Sigmoid colon (tissue), 7 donors: ENCODE measurements around the gene WDFY4. TPM values are rescaled to one million over a fixed set of nuclear protein-coding genes. Genes with fewer than 3 reads are reported as not detected.

Experiments used
- DNase-seq: peaks from one replicate; pipeline ENCODE4 v3.0.0-alpha.2; 2019
- H3K27ac ChIP-seq, 4 donors: fragments of 200-600 bp; sonication (generic); one replicate each; pipeline ENCODE4 v1.5.1; 2016 to 2019; ENCODE audit warnings: mild to moderate bottlenecking in 1 of 4
- H3K27me3 ChIP-seq, 3 donors: fragments of 200-600 bp; sonication (generic); one replicate each; pipeline ENCODE4 v1.5.1; 2019; ENCODE audit warnings: mild to moderate bottlenecking in 1 of 3
- H3K36me3 ChIP-seq, 4 donors: fragments of 200-600 bp; sonication (generic); one replicate each; pipeline ENCODE4 v1.5.1; 2016 to 2019
- H3K4me1 ChIP-seq, 4 donors: fragments of 200-600 bp; sonication (generic); one replicate each; pipeline ENCODE4 v1.5.1; 2017 to 2019
- H3K4me3 ChIP-seq, 4 donors: fragments of 200-600 bp; sonication (generic); one replicate each; pipeline ENCODE4 v1.5.1; 2017 to 2019; ENCODE audit warnings: mild to moderate bottlenecking in 2 of 4, moderate library complexity in 1 of 4
- H3K9me3 ChIP-seq, 4 donors: fragments of 200-600 bp in 3 of 4; sonication (generic) in 3 of 4; one replicate each; pipeline versions ENCODE4 v1.5.1 to v1.6.1; 2013 to 2019
- EP300 ChIP-seq, 4 donors: sonication (generic); formaldehyde crosslinking; IDR thresholded peaks; one replicate each; pipeline ENCODE4 v1.6.1; 2017; ENCODE audit warnings: antibody characterized with exemption in 4 of 4
- POLR2A ChIP-seq, 2 donors: fragments of 450-650 bp; IDR thresholded peaks; one replicate each; pipeline ENCODE4 v1.6.1; 2016; ENCODE audit warnings: antibody characterized with exemption in 2 of 2, mild to moderate bottlenecking in 2 of 2, moderate library complexity in 2 of 2
- POLR2AphosphoS5 ChIP-seq, 4 donors: sonication (generic); formaldehyde crosslinking; IDR thresholded peaks; one replicate each; pipeline ENCODE4 v1.6.1; 2017; ENCODE audit warnings: antibody characterized with exemption in 4 of 4
- WGBS, 2 donors: extraction: QIAGEN DNeasy Blood & Tissue Kit; methylation state at CpG; one replicate each; pipeline ENCODE4 v1.1.7; 2013; 5-methylcytosine and 5-hydroxymethylcytosine counted together
- intact Hi-C: fragments of 100-400 bp; cut with DNase I; formaldehyde crosslinking; loops from one replicate; pipeline ENCODE4 v1.15.1; 2023
- polyA plus RNA-seq, 3 donors: library from polyadenylated mRNA; stranded (reverse); fragments of 200-250 nt; gene quantifications; one replicate each; pipeline ENCODE4 v1.2.3, GENCODE V29; 2013
- total RNA-seq, 4 donors: library from RNA; depleted of rRNA; stranded (reverse); fragments of >200 nt; gene quantifications; one replicate each; pipeline ENCODE4 v1.1.0, GENCODE V29; 2016
- TF ChIP-seq, protein P1 (sequence below), 4 experiments: fragments of 450-650 bp in 3 of 4; fragments of 200-600 bp in 1 of 4; IDR thresholded peaks; one replicate each; pipeline ENCODE4 v1.5.1; 2016 to 2019; ENCODE audit warnings: antibody characterized with exemption in 4 of 4, mild to moderate bottlenecking in 3 of 4, moderate library complexity in 2 of 4
- donor health status: healthy with polysubstance abuse.
- donor health status: Bipolar disorder and iron deficiency.
- donor health status: healthy.

Gene WDFY4
- total and polyA plus RNA-seq, 7 donors, result 0.60 to 18.6 (median 2.5) TPM

DNA sequence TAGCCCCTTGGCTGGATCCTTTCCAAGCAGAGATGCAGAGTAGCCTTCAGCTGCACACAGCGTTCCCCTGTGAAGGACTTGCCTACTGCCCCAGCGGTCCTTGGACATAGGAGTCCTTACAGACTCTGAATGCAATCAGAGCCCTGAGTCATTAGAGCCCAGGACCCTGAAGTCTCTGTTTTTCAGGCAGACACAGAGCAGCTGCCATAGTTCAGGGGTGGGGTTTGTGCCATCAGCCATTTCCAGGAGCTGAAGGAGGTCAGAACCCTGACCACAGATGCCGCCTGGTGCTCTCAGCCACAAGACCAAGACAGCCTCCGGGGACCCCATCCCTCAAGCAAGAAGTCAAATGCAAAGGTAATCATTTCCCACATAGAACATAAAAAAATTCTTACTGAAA lies 32.8 kb upstream of the WDFY4 start:
- Histone ChIP-seq H3K27ac (no peak overlapping the region), H3K27me3 (peaks cover 0 to 3% (median 0%) of the 10 kb centered on the region in 3 donors), H3K9me3 (no peaks in the 10 kb centered on the region), H3K4me3 (no peak overlapping the region), H3K36me3 (no peaks in the 10 kb centered on the region), H3K4me1 (peaks cover 0 to 16% (median 15%) of the 10 kb centered on the region in 4 donors)
- intact Hi-C loops, result loop anchor here (10.0 kb wide), 2 partner anchors 513 to 863 kb away; no protein-coding TSS in a partner anchor
- DNase-seq, result no peak
- TF ChIP-seq POLR2AphosphoS5 (IDR thresholded peaks at IDR 0.05), result no peak
- TF ChIP-seq, protein P1, sequence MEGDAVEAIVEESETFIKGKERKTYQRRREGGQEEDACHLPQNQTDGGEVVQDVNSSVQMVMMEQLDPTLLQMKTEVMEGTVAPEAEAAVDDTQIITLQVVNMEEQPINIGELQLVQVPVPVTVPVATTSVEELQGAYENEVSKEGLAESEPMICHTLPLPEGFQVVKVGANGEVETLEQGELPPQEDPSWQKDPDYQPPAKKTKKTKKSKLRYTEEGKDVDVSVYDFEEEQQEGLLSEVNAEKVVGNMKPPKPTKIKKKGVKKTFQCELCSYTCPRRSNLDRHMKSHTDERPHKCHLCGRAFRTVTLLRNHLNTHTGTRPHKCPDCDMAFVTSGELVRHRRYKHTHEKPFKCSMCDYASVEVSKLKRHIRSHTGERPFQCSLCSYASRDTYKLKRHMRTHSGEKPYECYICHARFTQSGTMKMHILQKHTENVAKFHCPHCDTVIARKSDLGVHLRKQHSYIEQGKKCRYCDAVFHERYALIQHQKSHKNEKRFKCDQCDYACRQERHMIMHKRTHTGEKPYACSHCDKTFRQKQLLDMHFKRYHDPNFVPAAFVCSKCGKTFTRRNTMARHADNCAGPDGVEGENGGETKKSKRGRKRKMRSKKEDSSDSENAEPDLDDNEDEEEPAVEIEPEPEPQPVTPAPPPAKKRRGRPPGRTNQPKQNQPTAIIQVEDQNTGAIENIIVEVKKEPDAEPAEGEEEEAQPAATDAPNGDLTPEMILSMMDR (IDR thresholded peaks at IDR 0.05), result no peak
- TF ChIP-seq POLR2A (IDR thresholded peaks at IDR 0.05), result no peak
- TF ChIP-seq EP300 (IDR thresholded peaks at IDR 0.05), result no peak
- WGBS, 2 donors, result 62 to 86% methylated on average over 4 of the region's 4 CpGs

DNA sequence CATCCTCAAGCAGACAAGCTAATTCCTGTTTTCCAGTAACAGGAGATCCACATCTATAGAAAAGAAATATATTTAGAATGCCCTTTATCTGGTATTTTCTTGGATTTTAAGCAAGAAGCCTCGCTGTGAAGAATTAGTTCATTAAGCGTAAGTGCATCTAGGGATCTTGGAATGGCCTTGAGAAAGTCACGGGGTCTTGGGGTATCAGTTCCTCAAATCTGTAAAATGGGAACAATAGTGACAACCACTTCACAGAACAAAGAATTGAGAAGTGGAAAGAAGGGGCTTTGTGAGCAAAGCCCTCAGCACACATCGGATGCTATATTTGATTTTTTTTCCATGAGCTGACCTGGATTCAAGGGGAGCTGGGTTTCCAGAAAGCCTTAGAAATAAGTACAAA lies 32.3 kb upstream of the WDFY4 start:
- Histone ChIP-seq H3K27me3 (peaks cover 0 to 5% (median 0%) of the 10 kb centered on the region in 3 donors), H3K36me3 (no peaks in the 10 kb centered on the region), H3K9me3 (no peaks in the 10 kb centered on the region), H3K27ac (no peak overlapping the region), H3K4me3 (no peak overlapping the region), H3K4me1 (peaks cover 0 to 16% (median 15%) of the 10 kb centered on the region in 4 donors)
- 78 to 84% methylated on average over 4 of the region's 4 CpGs for WGBS, 2 donors
- intact Hi-C loops, result loop anchor here (10.0 kb wide), 2 partner anchors 512 to 862 kb away; no protein-coding TSS in a partner anchor
- TF ChIP-seq POLR2AphosphoS5 (IDR thresholded peaks at IDR 0.05) (no peak), EP300 (IDR thresholded peaks at IDR 0.05) (no peak), POLR2A (IDR thresholded peaks at IDR 0.05) (no peak)
- TF ChIP-seq, protein P1 (IDR thresholded peaks at IDR 0.05), result no peak
- DNase-seq, result no peak

DNA sequence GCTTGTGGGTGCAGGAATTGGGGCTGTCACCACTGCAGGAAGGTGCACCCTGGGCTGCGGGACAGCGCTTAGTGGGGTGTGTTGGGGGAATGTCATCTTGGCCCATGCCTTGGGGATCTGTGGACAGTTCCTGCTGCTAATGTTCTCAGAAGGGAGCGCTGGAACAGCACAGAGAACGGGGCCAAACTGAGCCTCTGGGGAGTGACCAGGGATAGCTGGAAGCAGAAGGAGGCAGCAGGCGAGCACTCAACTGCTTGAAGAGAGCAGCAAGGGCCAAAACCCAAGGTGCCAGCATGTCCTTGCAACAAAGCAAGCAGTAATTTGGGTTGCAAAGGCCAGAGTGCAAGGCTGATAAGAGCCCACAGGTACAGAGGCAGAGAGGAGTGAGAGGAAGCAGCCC lies 31.3 kb upstream of the WDFY4 start:
- Histone ChIP-seq H3K4me3 (no peak overlapping the region), H3K4me1 (peaks cover 0 to 16% (median 15%) of the 10 kb centered on the region in 4 donors)

DNA sequence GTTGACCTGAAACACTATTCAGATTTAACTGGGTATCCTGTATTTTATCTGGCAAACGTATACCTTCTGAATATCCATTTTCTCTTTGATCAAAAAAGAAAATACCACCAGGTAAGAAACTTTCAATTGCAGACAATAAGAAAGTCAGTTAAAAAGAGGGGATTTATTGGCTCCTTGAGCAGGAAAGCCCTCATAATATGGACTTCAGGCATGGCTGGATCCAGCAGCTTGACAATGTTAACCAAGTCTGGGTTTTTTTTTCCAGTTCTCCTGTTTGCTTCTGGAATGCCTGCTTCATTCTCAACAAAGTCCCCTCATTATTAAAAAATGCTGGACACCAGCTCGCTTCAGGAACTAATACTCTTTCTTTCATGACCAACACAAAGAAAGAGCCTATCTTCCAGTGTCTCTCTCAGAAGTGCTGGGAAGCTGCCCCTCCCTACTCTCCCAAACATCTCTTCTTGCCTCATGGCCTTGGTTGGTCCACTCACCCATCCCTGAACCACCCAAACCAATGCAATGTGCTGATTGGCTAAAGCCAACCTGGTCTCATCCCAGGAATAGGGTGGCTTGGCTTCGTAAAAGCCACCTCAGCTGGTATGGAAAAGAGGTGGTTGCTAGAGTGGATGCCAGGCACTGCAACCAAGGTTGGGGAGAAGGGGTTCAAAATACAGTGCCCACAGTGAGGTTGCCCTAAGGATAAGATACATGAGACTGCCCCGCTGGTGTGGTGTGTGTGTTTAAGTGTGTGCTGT lies 30.6 kb upstream of the WDFY4 start:
- peaks cover 0 to 16% (median 15%) of the 10 kb centered on the region in 4 donors for H3K4me1 ChIP-seq
- H3K27ac ChIP-seq, result no peak overlapping the region
- TF ChIP-seq POLR2A (IDR thresholded peaks at IDR 0.05), result no peak
- no peak for TF ChIP-seq POLR2AphosphoS5 (IDR thresholded peaks at IDR 0.05)
- TF ChIP-seq EP300 (IDR thresholded peaks at IDR 0.05), result no peak
- TF ChIP-seq, protein P1 (IDR thresholded peaks at IDR 0.05), result no peak
- DNase-seq, result no peak
- H3K9me3 ChIP-seq, result no peaks in the 10 kb centered on the region
- peaks cover 0 to 5% (median 0%) of the 10 kb centered on the region in 3 donors for H3K27me3 ChIP-seq
- no peak overlapping the region for H3K4me3 ChIP-seq
- H3K36me3 ChIP-seq, result no peaks in the 10 kb centered on the region
- intact Hi-C loops, result loop anchor here (10.0 kb wide), 2 partner anchors 511 to 861 kb away; no protein-coding TSS in a partner anchor
- WGBS, 2 donors, result 90 to 94% methylated on average over 4 of the region's 4 CpGs

More for the DNA sequence above, 31.3 kb upstream of the WDFY4 start:
- no peak for TF ChIP-seq EP300 (IDR thresholded peaks at IDR 0.05)
- TF ChIP-seq, protein P1 (IDR thresholded peaks at IDR 0.05), result no peak
- TF ChIP-seq POLR2AphosphoS5 (IDR thresholded peaks at IDR 0.05), result no peak
- no peak for TF ChIP-seq POLR2A (IDR thresholded peaks at IDR 0.05)
- H3K9me3 ChIP-seq, result no peaks in the 10 kb centered on the region
- no peaks in the 10 kb centered on the region for H3K36me3 ChIP-seq
- H3K27ac ChIP-seq, result no peak overlapping the region
- WGBS, 2 donors, result 58 to 84% methylated on average over 5 of the region's 5 CpGs
- DNase-seq, result no peak
- peaks cover 0 to 5% (median 0%) of the 10 kb centered on the region in 3 donors for H3K27me3 ChIP-seq
- intact Hi-C loops, result loop anchor here (10.0 kb wide), 2 partner anchors 511 to 861 kb away; no protein-coding TSS in a partner anchor
